HUES6 (cell line): ENCODE results near the gene NTRK3.

Source experiments
- H3K27ac ChIP-seq: 2 replicates; pipeline ENCODE4 v1.7.0; 2013; ENCODE audit warnings: low read depth, mild to moderate bottlenecking, low read length, inconsistent platforms
- H3K27me3 ChIP-seq: 2 replicates; pipeline ENCODE4 v1.6.1; 2013; ENCODE audit warnings: low read length; ENCODE audit not compliant: control insufficient read depth, insufficient read depth
- H3K36me3 ChIP-seq: 2 replicates; pipeline ENCODE4 v1.6.1; 2013; ENCODE audit warnings: low read length; ENCODE audit not compliant: control insufficient read depth, insufficient read depth
- H3K4me1 ChIP-seq: 2 replicates; pipeline ENCODE4 v1.6.1; 2013; ENCODE audit warnings: low read length; ENCODE audit not compliant: control insufficient read depth, insufficient read depth
- H3K4me3 ChIP-seq: 2 replicates; pipeline ENCODE4 v1.5.1; 2013; ENCODE audit warnings: low read depth, low read length
- H3K9ac ChIP-seq: one replicate; pipeline ENCODE4 v1.6.1; 2013; ENCODE audit warnings: mild to moderate bottlenecking, low read length
- H3K9me3 ChIP-seq: 2 replicates; pipeline ENCODE4 v1.6.1; 2013; ENCODE audit warnings: low read depth, low read length; ENCODE audit not compliant: control insufficient read depth, insufficient read depth

Gene NTRK3

DNA sequence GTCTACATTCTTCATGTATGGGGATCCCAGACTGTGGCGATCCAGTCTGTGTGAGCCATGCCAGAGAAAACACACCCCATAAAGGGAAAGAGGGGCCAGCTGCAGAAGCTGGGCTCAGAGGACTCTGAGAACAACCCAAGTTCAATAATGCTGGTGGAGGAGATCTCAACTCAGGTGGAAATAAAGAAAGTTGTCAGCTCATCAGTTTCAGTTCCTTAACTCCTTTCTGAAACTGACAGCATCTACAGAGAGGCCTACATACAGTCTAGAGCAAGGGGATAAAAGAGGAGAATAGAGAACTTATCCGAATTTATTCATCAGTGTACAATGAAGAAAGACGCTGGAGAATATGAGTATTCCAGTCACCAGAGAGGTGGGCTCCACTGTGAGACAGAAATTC, 77.0 kb downstream of the NTRK3 start:
- Histone ChIP-seq H3K4me3 (no peak overlapping the region), H3K9me3 (no peaks in the 10 kb centered on the region), H3K27ac (no peak overlapping the region), H3K9ac (no peak overlapping the region), H3K27me3 (peaks cover 3% of the 10 kb centered on the region; the same call in 1 of the 2 replicates), H3K36me3 (no peaks in the 10 kb centered on the region), H3K4me1 (no peaks in the 10 kb centered on the region)

DNA sequence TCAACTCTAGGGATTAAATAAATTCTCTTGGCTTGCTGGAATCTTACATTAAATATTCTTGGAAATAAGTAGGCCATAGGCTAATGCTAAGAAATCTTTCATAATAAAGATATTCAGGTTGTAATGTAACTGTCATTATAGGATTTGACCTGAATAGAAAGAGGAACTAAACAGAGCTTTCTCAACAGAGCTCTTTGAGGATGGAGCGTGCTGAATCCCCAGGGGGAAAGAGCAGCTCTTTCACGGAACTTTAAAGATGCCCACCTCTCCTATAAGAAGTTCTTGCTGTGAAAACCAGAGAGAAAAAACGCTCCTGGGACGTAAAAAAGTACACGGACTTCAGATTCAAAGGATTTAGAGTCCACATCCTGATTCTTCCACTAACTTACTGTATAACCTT, 77.9 kb downstream of the NTRK3 start:
- H3K9ac ChIP-seq = no peak overlapping the region
- no peaks in the 10 kb centered on the region for H3K36me3 ChIP-seq
- no peaks in the 10 kb centered on the region for H3K4me1 ChIP-seq
- H3K4me3 ChIP-seq = no peak overlapping the region
- no peaks in the 10 kb centered on the region for H3K9me3 ChIP-seq
- H3K27me3 ChIP-seq = peaks cover 5% of the 10 kb centered on the region; the same call in 1 of the 2 replicates
- no peak overlapping the region for H3K27ac ChIP-seq

DNA sequence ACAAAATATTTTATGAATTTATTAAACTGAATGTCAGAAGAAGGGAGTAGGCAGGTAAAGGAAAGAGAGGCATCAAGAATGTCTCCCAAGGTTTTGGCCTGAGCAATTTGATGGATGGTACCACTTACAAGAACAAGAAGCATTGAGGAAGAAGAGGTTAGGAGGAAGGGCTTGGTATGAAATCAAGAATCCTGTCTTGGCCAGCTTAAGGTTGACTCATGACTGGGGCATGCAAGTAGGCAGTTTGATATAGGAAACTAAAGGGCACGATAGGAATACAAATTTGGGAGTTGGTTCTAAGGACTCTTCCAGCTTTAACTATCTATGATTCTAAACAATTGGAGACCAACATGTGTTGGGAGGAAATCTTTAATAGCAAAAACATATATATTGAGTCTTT, 79.1 kb downstream of the NTRK3 start:
- Histone ChIP-seq H3K27ac (no peak overlapping the region), H3K4me3 (no peak overlapping the region), H3K4me1 (no peaks in the 10 kb centered on the region), H3K27me3 (peaks cover 5% of the 10 kb centered on the region; the same call in 1 of the 2 replicates), H3K9ac (no peak overlapping the region), H3K9me3 (no peaks in the 10 kb centered on the region), H3K36me3 (no peaks in the 10 kb centered on the region)

DNA sequence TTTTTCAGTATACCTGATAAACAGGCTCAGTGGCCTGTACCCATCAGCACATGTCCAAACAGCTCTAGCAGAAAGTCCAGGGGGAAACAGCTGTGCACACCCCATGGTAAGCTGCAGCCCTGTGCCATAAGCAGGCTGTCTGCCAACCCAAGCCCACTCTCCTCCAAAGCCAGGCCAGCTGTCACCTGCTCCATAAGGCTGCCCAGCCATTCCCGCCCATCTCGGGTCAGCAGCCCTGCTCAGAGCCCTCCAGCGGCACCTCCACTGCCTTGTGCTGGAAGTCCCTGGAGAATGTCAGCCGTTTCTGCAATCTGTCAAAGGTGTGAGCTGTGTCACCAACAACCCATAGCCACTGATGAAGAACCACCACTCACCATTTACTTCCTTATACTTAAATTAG, 82.0 kb downstream of the NTRK3 start:
- no peak overlapping the region for H3K9ac ChIP-seq
- no peak overlapping the region for H3K4me3 ChIP-seq
- H3K27me3 ChIP-seq = peaks cover 10% of the 10 kb centered on the region; the same call in 1 of the 2 replicates
- H3K4me1 ChIP-seq = no peaks in the 10 kb centered on the region
- no peaks in the 10 kb centered on the region for H3K36me3 ChIP-seq
- no peaks in the 10 kb centered on the region for H3K9me3 ChIP-seq
- no peak overlapping the region for H3K27ac ChIP-seq

DNA sequence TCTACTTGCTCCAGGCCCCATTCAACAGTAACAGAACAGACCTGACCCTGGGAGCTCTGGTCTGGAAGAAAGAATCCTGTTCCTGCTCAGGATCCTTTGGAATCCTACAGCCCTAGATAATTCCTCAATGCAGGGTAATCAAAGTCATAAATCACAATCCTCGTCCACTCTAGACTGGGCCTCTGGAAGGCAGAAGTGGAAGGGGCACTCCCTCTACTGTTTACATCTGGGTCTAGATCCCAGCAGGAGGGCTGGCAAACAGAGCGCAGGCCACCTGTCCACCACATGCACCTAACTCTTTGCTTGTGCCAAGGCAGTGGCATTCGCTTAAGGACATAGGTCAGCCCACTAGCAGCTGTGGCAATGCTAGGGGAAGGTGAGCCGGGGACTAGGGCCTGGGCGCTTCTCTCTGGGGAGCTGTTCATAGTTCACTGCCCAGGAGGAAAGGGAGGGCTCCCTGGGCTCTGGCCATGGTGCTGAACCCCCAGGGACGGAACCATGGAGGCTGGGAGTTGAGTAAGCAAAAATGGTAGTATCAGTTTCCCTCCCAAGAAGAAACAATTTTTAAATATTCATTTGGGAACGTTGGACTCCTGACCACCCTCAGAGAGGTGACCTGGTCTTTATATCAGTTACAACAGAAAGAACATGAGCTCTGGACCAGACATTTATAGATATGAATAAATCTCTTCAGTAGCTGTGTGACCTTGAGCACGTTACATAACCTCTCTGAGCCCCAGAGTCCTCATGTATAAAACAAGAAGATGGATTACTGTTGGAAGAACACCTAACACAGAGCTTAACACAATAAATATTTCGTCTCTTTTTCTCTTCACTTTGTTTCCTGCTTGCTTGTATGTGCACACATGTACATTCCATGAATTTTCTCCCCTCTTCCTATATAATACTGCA, 90.2 kb downstream of the NTRK3 start:
- Histone ChIP-seq H3K36me3 (no peaks in the 10 kb centered on the region), H3K4me1 (no peaks in the 10 kb centered on the region), H3K4me3 (no peak overlapping the region), H3K9ac (no peak overlapping the region), H3K27me3 (peaks cover 35% of the 10 kb centered on the region; the same call in 1 of the 2 replicates), H3K27ac (no peak overlapping the region), H3K9me3 (no peaks in the 10 kb centered on the region)

DNA sequence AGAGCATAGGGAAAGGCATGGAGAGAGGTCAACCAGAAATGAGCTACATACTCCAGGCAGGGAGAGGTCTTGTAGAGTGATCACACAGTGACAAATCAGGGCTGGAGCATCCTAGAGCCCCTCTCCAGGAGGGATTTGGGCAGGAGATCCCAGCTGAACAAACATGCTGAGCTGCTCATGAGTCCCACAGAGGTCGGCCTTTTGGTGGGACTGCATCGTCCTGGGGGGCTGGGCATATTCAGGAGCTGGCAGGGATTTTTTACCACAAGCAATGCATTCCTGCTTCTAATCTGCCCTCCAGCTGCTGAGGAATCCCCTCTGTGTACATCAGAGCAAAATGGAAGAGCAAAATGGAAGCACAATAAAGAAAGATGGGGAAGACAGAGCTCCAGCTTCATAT, 94.9 kb downstream of the NTRK3 start:
- Histone ChIP-seq H3K4me1 (no peaks in the 10 kb centered on the region), H3K27ac (no peak overlapping the region), H3K9ac (no peak overlapping the region), H3K27me3 (peaks cover 30% of the 10 kb centered on the region; the same call in 1 of the 2 replicates), H3K36me3 (no peaks in the 10 kb centered on the region), H3K9me3 (no peaks in the 10 kb centered on the region), H3K4me3 (no peak overlapping the region)

DNA sequence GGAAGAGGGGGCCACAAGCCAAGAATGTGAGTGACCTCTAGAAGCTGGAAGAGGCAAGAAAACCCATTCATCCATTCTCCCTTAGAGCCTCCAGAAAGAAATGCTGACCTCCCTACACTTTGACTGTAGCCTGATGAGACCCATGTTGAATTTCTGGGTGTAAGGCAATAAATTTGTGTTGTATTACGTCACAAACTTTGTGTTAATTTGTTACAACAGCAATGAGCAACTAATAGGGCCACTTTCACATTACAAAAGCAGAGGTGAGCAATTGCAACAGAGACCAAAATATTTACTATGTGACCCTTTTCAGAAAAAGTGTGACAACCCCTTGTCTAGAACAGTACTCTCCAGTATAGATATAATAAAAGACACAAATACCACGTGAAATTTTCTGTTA, 101.2 kb downstream of the NTRK3 start:
- Histone ChIP-seq H3K27me3 (no peaks in the 10 kb centered on the region), H3K27ac (no peak overlapping the region), H3K36me3 (no peaks in the 10 kb centered on the region), H3K4me3 (no peak overlapping the region), H3K4me1 (no peaks in the 10 kb centered on the region), H3K9me3 (no peaks in the 10 kb centered on the region), H3K9ac (no peak overlapping the region)

DNA sequence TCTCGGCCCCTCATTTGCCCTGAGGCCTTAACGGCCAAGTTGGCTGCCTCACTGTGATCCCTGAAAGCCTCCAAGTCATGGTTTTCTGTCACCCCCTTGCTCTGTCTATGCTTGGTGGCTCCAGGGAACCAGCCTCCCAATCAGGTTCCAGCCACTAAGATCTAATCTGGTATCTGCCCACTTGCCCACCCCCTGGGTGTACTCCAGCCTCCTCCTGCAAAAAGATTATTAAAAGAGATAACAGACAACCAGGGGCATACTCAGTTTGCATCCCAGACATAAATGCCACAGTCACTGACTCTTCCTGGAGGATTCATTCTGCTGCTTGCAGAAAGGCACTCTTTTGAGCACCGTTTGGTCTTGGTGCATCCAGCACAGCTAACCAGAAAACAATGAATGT, 103.9 kb downstream of the NTRK3 start:
- Histone ChIP-seq H3K36me3 (no peaks in the 10 kb centered on the region), H3K27ac (no peak overlapping the region), H3K9ac (no peak overlapping the region), H3K4me1 (no peaks in the 10 kb centered on the region), H3K9me3 (no peaks in the 10 kb centered on the region), H3K4me3 (no peak overlapping the region), H3K27me3 (peaks cover 17% of the 10 kb centered on the region; the same call in 1 of the 2 replicates)

DNA sequence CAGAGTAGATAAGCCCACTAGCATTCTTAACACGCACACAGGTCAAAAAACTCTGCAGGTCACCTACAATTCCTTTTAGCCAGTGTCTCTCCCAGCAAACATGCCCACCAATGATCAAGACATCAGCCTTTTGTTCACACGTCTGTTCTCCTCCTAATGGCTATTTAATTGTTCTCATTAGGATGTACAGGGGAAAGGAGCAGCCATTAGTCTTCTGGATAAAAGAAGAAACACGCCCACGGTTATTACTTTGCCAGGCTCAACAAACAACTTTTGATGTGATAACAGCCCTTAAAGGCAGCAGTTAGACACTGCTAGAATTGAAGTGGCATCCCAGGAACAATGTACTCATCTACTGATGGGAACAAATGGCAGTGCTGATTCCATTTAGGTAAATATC, 108.8 kb downstream of the NTRK3 start:
- no peak overlapping the region for H3K9ac ChIP-seq
- H3K27me3 ChIP-seq = peaks cover 17% of the 10 kb centered on the region; the same call in 1 of the 2 replicates
- no peak overlapping the region for H3K27ac ChIP-seq
- no peaks in the 10 kb centered on the region for H3K36me3 ChIP-seq
- H3K9me3 ChIP-seq = peaks cover 3% of the 10 kb centered on the region; the same call in 1 of the 2 replicates
- H3K4me1 ChIP-seq = no peaks in the 10 kb centered on the region
- H3K4me3 ChIP-seq = no peak overlapping the region

DNA sequence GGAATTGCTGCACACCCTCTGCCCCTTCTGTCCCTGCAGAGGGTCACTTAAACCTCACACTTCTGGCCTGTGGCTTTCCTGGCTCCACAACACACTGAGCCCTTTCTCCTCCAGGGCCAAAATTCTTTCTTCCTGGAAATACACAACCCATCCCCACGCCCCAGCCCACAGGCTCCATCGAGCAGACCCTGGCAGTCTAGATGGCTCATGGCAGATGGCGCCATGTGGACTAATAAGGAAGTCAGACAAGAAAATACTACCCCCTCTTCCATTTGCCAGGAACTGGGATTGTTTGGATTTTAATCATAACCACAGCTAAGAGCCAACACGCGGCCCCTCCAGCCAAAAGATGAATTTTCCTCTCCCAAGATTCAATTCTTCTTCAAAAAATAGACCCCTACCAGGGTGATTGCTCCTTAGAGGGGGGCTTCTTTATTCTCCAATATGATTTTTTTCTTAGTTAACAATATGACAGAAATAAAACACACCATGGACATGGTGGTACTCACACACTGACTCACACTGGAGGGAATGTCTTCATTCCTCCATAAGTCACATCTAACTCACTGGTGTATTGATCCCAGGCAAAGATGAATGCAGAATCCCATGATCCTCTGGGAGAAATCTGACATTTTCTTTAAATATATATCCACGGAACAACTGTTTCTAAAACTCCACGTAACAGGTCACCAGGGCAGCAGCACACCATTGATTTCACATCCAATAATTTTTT, 111.5 kb downstream of the NTRK3 start:
- peaks cover 3% of the 10 kb centered on the region; the same call in 1 of the 2 replicates for H3K9me3 ChIP-seq
- H3K4me3 ChIP-seq = no peak overlapping the region
- no peaks in the 10 kb centered on the region for H3K4me1 ChIP-seq
- H3K36me3 ChIP-seq = no peaks in the 10 kb centered on the region
- no peak overlapping the region for H3K9ac ChIP-seq
- H3K27me3 ChIP-seq = peaks cover 16% of the 10 kb centered on the region; the same call in 1 of the 2 replicates
- no peak overlapping the region for H3K27ac ChIP-seq

DNA sequence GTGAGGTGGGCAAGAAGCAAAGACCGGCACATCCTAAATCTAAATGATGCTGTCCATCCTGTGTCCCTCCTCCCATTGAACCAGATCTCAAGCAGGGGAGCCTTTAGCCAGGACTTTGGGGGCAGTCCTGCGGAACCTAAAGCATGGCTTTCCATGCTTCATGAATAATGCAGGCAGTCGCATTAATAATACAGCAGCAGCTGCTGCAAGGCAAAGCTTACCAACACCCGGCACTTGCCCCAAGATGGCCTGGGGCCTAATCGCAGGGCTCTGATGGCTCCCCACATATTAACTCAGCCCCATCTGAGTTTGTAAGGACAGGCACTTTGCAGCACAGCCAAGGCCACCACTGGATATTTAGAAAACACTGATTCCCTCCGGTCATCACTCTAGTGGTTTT, 114.4 kb downstream of the NTRK3 start:
- no peaks in the 10 kb centered on the region for H3K4me1 ChIP-seq
- no peaks in the 10 kb centered on the region for H3K36me3 ChIP-seq
- H3K27me3 ChIP-seq = no peaks in the 10 kb centered on the region; the same call in 1 of the 2 replicates
- no peak overlapping the region for H3K9ac ChIP-seq
- H3K4me3 ChIP-seq = no peak overlapping the region
- H3K9me3 ChIP-seq = peaks cover 3% of the 10 kb centered on the region; the same call in 1 of the 2 replicates
- no peak overlapping the region for H3K27ac ChIP-seq
